Caco-2 (cell line): ENCODE results near the gene SRI. TPM values are rescaled to one million over a fixed set of nuclear protein-coding genes. Genes with fewer than 3 reads are reported as not detected.
A peak's percentile ranks its signal among the peaks of the same experiment; 100 is the strongest.

Experiments used
- BruUV-seq: library from RNA; stranded (reverse); fragments of 400-500 nt; replicated peaks from 2 replicates; lab custom pipeline; 2021; lab: Mats Ljungman, UMichigan
- CTCF ChIA-PET: fragments of 300-600 bp; sonication (Branson Sonifier 250); formaldehyde crosslinking; loops from one replicate; lab custom pipeline; 2022; ENCODE audit warnings: antibody characterized with exemption; lab: Charles Lee
- POLR2A ChIA-PET: fragments of 300-600 bp; sonication (Branson Sonifier 250); formaldehyde crosslinking; loops from one replicate; lab custom pipeline; 2022; ENCODE audit warnings: antibody characterized with exemption; lab: Charles Lee
- DNase-seq, 2 experiments: peaks; one replicate each; pipeline versions ENCODE4 v3.0.0 to v3.0.0-alpha.2; 2020 to 2022
- H3K27me3 ChIP-seq: replicated peaks from 2 replicates; pipeline ENCODE4 v1.6.0; 2011; ENCODE audit warnings: low read length; ENCODE audit not compliant: control insufficient read depth, insufficient read depth
- H3K36me3 ChIP-seq: 2 replicates; pipeline ENCODE4 v1.5.1; 2011; ENCODE audit warnings: low read length; ENCODE audit not compliant: control insufficient read depth, insufficient read depth
- H3K4me1 ChIP-seq: fragments of 250-450 bp; sonication (Bioruptor Pico); 2 replicates; pipeline ENCODE4 v1.5.1; 2020; ENCODE audit warnings: mild to moderate bottlenecking
- H3K4me3 ChIP-seq: 2 replicates; pipeline ENCODE4 v1.5.1; 2011; ENCODE audit warnings: low read depth, mild to moderate bottlenecking, control low read depth, low read length
- H3K9me3 ChIP-seq: fragments of 250-450 bp; sonication (Bioruptor Pico); 2 replicates; pipeline ENCODE4 v1.5.1; 2020; ENCODE audit warnings: mild to moderate bottlenecking, moderate library complexity
- H3K27ac Mint-ChIP-seq: one replicate; pipeline ENCODE4 v1.8.0; 2022; ENCODE audit warnings: mixed read lengths; ENCODE audit not compliant: unreplicated experiment
- H3K27me3 Mint-ChIP-seq: one replicate; pipeline ENCODE4 v1.8.0; 2022; ENCODE audit warnings: mixed read lengths; ENCODE audit not compliant: insufficient read depth, unreplicated experiment
- H3K36me3 Mint-ChIP-seq: one replicate; pipeline ENCODE4 v1.8.0; 2022; ENCODE audit warnings: mild to moderate bottlenecking, mixed read lengths; ENCODE audit not compliant: insufficient read depth, unreplicated experiment
- H3K4me1 Mint-ChIP-seq: one replicate; pipeline ENCODE4 v1.8.0; 2022; ENCODE audit warnings: low read depth, mixed read lengths; ENCODE audit not compliant: unreplicated experiment
- H3K4me3 Mint-ChIP-seq: one replicate; pipeline ENCODE4 v1.8.0; 2022; ENCODE audit warnings: mild to moderate bottlenecking, moderate library complexity, mixed read lengths; ENCODE audit not compliant: unreplicated experiment
- H3K9me3 Mint-ChIP-seq: one replicate; pipeline ENCODE4 v1.8.0; 2022; ENCODE audit warnings: mixed read lengths; ENCODE audit not compliant: unreplicated experiment
- CTCF ChIP-seq, 2 experiments: fragments of 200-600 bp in 1 of 2; IDR thresholded peaks; 1 replicate in 1 of 2; 2 replicates in 1 of 2; pipeline versions ENCODE4 v1.5.1 to v1.8.0; 2011 to 2022; ENCODE audit warnings: antibody characterized with exemption in 1 of 2, control low read depth in 1 of 2, inconsistent platforms in 1 of 2, low read depth in 1 of 2, low read length in 1 of 2, mild to moderate bottlenecking in 1 of 2, moderate library complexity in 1 of 2; ENCODE audit not compliant: insufficient read depth in 1 of 2, severe bottlenecking in 1 of 2, unreplicated experiment in 1 of 2
- intact Hi-C: fragments of 100-400 bp; cut with micrococcal nuclease; formaldehyde crosslinking; loops from one replicate; pipeline ENCODE4 v1.10.0; 2022; ENCODE audit not compliant: unreplicated experiment
- total RNA-seq: library from RNA; stranded (reverse); gene quantifications from 2 replicates; pipeline ENCODE4 v1.2.3, GENCODE V29; 2022

Gene SRI
- total RNA-seq, 1 experiment from 2014 or later = 103 TPM

GRCh38 chr7:88223265-88223664 is 3.4 kb upstream of the SRI start:
- BruUV-seq = no TSS peak
- no peak for DNase-seq
- Mint-ChIP-seq H3K36me3 (peaks cover 4% of the 10 kb centered on the region), H3K4me1 (peaks cover 7% of the 10 kb centered on the region), H3K27me3 (no peaks in the 10 kb centered on the region), H3K4me3 (no peak overlapping the region), H3K27ac (no peak overlapping the region), H3K9me3 (no peaks in the 10 kb centered on the region)
- CTCF ChIA-PET = no interaction called here
- POLR2A ChIA-PET = no interaction called here
- Histone ChIP-seq H3K36me3 (no peaks in the 10 kb centered on the region), H3K27me3 (no peaks in the 10 kb centered on the region), H3K4me1 (peaks cover 35% of the 10 kb centered on the region), H3K9me3 (no peaks in the 10 kb centered on the region), H3K4me3 (no peak overlapping the region)
- no peak for TF ChIP-seq CTCF (IDR thresholded peaks at IDR 0.05; ENCODE audit: insufficient read depth in 1 of 2, low read depth in 1 of 2, low read length in 1 of 2, severe bottlenecking in 1 of 2, unreplicated experiment in 1 of 2)
- intact Hi-C loops = no loop called here

- POLR2A ChIA-PET = no interaction called here
- intact Hi-C loops = loop anchor here (1.0 kb wide), 1 partner anchor 8 kb away; no protein-coding TSS in a partner anchor
- Histone ChIP-seq H3K4me3 (peak overlapping the region; percentile 93), H3K9me3 (no peaks in the 10 kb centered on the region), H3K27me3 (no peaks in the 10 kb centered on the region), H3K4me1 (peaks cover 20% of the 10 kb centered on the region; the same call in 1 of the 2 replicates), H3K36me3 (peaks cover 4% of the 10 kb centered on the region)
- Mint-ChIP-seq H3K9me3 (no peaks in the 10 kb centered on the region), H3K4me3 (peak overlapping the region; percentile 75), H3K4me1 (peaks cover 7% of the 10 kb centered on the region), H3K27ac (peak overlapping the region; percentile 78), H3K27me3 (no peaks in the 10 kb centered on the region), H3K36me3 (peaks cover 11% of the 10 kb centered on the region)
- peak in 1 of 2 experiments; percentile 29 for DNase-seq
- no peak for TF ChIP-seq CTCF (IDR thresholded peaks at IDR 0.05; ENCODE audit: insufficient read depth in 1 of 2, low read depth in 1 of 2, low read length in 1 of 2, severe bottlenecking in 1 of 2, unreplicated experiment in 1 of 2)
- no TSS peak for BruUV-seq
- CTCF ChIA-PET = no interaction called here
These were observed 817 bp downstream of the SRI start for GRCh38 chr7:88218836-88219605.

GRCh38 chr7:88218429-88218745 is 1.5 kb downstream of the SRI start:
- peaks cover 20% of the 10 kb centered on the region; the same call in 1 of the 2 replicates for H3K4me1 ChIP-seq
- H3K9me3 ChIP-seq = no peaks in the 10 kb centered on the region
- H3K4me3 ChIP-seq = no peak overlapping the region; the same call in 1 of the 2 replicates
- peaks cover 4% of the 10 kb centered on the region for H3K36me3 ChIP-seq
- H3K36me3 Mint-ChIP-seq = peaks cover 17% of the 10 kb centered on the region
- intact Hi-C loops = no loop called here
- BruUV-seq = TSS peak; percentile 33
- H3K4me1 Mint-ChIP-seq = peaks cover 7% of the 10 kb centered on the region
- CTCF ChIA-PET = no interaction called here
- H3K9me3 Mint-ChIP-seq = no peaks in the 10 kb centered on the region
- H3K27me3 ChIP-seq = no peaks in the 10 kb centered on the region
- H3K4me3 Mint-ChIP-seq = no peak overlapping the region
- no peak for DNase-seq
- POLR2A ChIA-PET = no interaction called here
- no peaks in the 10 kb centered on the region for H3K27me3 Mint-ChIP-seq
- H3K27ac Mint-ChIP-seq = no peak overlapping the region
- TF ChIP-seq CTCF (IDR thresholded peaks at IDR 0.05; ENCODE audit: insufficient read depth in 1 of 2, low read depth in 1 of 2, low read length in 1 of 2, severe bottlenecking in 1 of 2, unreplicated experiment in 1 of 2) = no peak
